Suprapubic skin (tissue), 4 donors: ENCODE measurements around the gene ACOT7.

Source experiments
- POLR2A ChIP-seq, 2 donors: fragments of 450-650 bp; IDR thresholded peaks; one replicate each; pipeline ENCODE4 v1.6.1; 2017; ENCODE audit warnings: antibody characterized with exemption in 2 of 2, mild to moderate bottlenecking in 2 of 2, moderate library complexity in 2 of 2
- POLR2AphosphoS5 ChIP-seq, 3 donors: sonication (generic); formaldehyde crosslinking; IDR thresholded peaks; one replicate each; pipeline ENCODE4 v1.6.1; 2017; ENCODE audit warnings: antibody characterized with exemption in 3 of 3

DNA sequence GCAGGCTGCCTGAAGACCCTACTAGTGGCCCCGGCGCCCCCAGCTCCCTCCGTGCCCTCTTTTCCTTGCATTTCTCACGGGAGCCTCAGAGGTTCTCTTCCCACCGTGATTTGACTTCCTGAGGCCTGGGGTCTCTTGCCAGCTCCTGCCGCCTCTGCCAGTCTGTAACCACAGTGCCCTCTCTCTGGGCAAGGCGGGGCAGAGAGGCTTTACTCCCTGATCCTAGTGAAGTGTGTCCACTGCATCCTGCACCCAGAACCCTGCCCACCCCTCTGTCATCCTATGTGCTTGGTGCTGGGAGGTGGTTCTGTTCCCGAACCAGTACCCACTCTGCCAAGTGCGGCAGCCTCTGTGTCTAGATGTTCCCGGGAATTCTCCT is 33.4 kb upstream of the ACOT7 start:
- TF ChIP-seq POLR2A (IDR thresholded peaks at IDR 0.05) (no peak), POLR2AphosphoS5 (IDR thresholded peaks at IDR 0.05) (no peak)
